ENCODE results near the gene ARHGEF10L.

Gene ARHGEF10L

DNA sequence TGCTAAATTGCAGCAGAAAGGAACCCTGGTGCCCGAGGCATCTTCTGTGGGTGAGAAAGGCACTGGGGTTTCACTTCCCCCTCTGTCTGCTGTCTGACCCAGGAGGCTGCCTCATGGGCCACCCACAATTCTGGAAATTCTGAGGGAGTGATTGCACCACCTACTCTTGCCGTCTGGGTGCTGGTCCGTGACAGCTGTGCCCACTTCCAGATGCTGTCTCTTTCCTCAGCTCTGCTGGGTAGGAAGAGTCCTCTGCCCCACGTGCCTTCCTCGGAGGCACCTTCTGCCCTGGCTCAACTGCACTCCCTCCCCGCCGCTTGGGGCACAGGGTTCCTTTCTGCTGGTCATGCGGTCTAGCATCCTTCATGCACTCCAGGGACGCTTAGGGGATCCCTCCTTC, 96.3 kb downstream of the ARHGEF10L start:
- DNase-seq (ENCODE audit: low read depth): no peak

DNA sequence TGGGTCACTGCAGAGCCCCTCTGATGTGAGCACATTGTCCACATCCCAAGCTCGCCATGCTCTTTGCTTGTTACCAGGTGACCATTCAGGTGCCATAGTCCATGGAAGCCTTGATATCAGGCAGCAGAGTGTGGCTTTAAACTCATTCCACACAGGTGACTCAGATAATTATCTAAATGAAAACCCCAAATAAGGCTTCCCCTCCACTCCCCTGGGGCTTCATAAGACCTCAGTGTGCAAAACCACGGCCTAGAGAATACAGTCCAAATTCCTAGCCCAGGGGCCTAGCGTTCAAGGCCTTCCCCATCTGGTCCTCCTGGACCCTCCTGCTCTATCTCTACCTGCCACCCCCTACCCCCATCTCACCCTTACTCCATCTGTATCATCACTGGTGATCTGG, 97.1 kb downstream of the ARHGEF10L start:
- no peak for DNase-seq (ENCODE audit: low read depth)

DNA sequence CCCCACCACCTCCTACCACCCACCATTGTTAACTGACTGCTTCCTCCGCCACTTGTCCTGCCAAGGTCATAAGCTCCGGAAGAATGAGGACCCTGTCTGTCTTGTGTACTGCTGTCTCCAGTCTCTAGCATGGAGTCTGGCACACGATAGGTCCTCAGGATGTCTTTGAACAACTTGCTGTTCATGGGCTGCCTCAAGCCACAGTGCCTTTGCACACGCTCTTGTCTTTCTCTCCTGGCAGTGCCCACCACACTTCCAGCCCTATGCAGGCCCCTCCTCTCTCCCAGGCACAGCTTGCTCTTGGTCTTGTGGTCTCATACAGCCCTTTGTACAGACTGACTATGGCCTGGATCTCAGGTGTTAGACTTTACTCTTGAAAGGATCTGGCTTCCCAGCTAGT, 97.6 kb downstream of the ARHGEF10L start:
- no peak for DNase-seq (ENCODE audit: low read depth)

DNA sequence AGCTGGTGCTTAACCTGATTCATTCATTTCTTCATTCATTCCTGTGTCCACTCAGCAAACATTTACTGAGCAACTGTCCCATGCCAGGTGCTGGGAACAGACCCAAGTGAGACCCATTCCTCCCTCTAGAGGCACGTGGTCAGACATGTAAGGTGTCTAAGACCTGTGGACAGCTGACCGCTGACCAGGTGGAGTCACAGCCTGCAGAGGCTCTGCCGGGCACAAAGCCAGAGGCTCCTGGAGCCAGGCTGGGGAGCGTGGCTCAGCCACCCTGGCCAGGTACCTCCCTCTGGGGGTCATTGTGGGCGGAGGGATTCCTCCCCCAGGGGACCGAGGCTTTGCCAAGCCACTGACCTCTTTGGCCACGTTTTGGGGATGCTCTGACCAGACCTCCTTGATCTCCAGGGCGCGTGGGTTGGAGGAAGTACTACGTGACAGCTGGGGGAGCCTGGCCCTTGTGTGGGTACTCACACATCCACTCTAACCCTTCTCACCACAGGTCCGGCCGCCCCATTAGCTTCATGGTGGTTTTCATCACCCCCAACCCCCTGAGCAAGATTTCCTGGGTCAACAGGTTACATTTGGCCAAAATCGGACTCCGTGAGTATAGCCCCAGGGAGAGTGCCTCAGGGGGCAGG, 100.3 kb downstream of the ARHGEF10L start:
- no peak for DNase-seq (ENCODE audit: low read depth)

DNA sequence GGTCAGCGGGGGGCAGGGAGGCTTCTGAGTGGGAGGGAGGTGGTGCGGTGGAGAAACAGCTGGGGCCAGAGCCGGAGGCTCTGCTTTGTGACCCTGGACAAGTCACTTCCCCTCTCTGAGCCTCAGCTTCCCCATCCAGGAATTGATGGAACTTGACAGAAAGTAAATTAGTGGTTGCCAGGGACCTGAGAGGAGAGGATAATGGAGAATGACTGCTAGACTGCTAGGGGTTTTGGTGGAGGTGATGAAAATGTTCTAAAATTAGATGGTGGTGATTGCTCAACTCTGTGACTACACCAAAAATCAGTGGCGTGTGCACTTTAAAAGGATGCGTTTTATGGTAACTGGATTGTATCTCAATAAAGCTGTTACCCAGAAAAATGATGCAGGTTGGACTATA, 100.9 kb downstream of the ARHGEF10L start:
- DNase-seq (ENCODE audit: low read depth): no peak

DNA sequence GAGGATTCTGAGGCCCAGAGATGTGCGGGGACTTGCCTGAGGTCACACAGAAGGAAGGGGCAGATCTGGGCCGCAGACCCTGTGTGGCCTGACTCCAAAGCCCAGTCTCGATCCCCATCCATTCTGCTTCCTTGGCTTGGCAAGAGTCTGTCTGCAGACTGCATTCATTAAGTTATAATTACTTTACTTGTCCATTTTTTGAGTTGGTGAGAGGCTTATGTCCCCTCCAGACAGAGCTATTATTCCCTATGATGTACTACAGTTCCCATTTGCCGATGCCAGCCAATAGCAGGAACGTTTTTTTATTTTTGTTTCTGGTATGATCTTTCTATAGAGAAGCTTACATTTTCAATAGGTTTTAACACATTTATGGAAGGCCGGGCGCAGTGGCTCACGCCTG, 101.5 kb downstream of the ARHGEF10L start:
- no peak for DNase-seq (ENCODE audit: low read depth)

DNA sequence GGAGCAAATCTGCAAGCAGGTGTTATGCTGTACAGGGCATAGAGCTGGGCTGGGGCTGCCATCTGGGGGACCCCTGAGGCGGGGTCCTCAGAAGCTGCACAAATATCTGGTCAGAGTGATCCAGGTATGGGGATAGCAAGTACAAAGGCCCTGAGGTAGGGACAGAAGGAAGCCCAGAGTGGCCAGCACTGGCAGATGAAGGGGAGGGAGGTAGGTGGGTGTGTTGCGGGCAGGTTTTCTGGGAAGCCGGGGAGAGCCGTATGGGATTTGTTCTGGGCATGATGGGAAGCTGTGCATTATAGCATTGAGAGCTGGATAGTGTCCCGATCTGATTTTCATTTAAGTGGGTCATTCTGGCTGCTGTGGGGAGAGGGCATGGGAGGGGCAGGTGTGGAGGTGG, 102.7 kb downstream of the ARHGEF10L start:
- DNase-seq (ENCODE audit: low read depth): no peak

DNA sequence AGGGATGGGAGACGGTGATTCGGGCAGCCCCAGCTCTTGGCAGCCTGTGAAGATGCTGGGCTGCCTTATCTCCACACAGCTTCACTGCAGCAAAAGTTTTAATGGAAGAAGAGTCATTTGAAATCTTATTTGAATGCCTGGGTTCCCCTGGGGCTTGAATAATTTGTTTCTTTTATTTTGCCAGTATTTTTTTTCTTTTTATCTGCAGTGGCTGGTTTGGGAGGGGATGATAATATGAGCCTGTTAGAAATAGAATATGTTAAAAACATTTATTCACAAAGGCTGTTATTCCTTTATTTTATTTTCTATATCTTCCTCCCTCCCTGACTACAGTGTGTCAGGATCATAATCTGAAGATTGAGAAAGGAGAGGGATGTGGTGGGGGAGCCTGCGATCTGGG, 103.4 kb downstream of the ARHGEF10L start:
- DNase-seq (ENCODE audit: low read depth): no peak

DNA sequence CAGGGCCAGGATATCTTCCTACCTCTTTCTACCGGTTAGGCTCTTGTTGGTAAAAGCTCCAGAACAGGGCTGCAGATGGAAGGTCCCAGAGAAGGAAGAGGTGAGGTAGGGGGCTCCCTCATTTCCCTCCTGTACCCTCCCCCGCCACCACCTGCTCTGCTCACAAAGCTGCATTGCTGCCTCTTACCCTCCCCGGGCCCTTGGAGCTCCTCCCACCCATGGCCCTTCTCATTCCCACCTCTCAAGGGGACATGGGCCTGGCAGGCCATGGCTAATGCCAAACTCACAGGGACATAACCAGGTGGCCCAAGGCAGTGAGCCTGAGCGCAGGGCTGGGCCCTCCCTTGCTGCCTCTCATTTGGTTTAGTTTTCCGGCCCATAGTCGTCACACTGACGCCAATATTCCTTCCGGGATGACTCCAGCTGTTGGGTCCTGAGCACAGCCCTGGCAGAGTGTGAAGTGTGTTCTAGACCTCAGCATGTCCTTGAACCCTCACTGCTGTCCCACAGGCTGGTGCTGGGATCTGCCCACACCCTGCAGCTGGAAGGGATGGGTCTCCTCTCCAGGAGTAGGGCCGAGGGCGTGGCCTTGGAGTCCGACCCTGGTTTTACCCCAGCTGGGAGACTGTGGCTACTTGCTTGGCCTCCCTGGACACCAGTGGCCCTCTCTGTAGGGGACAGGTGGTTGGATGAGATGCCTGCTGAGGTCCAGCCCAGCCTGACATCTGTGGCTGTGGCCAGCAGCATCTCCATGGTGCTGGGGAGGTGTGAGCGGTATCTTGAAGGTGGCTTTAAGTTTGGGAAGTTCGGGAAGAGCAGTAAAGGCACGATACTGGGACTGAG, 104.6 kb downstream of the ARHGEF10L start:
- DNase-seq (ENCODE audit: low read depth): no peak

DNA sequence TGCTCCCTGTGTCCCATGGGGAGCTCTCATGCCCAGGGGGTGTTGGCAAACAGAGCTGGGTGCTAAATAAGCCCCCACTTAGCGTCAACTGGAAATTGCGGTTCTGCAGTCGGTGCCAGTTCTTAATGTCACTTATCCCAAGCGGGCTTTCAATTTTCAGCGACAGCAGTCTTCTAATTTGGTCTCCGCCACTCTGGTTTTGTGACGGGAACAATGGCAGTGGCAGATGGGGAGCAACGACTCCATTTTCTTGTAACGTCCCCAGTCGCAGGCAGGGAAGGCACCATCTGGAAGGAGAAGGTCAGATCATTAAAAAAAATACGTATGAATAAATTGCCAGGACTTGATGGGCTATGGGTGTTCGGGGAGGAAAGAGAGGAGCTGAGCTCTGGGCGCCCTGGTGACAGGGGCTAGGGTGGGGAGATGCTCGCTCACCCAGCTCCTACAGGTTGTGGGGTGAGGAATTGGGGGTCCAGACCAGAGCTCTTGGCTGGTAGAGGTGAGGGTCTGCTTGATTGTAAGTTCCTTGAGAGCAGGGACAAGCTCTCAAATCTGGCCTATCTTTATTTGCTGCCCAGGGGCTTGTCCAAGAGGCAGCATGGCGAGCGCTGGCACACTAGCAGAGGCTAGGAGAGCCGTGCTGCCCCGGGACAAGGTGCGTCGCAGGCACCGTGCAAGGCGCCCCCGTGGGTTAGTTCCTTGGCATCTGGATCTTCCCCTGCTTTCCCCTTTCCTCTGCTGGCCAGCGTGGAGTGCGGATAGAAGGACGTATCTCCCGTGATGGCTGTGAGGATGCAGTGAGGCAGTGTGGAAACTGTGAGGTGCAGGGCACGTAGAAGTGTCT, 105.8 kb downstream of the ARHGEF10L start:
- DNase-seq (ENCODE audit: low read depth): no peak

DNA sequence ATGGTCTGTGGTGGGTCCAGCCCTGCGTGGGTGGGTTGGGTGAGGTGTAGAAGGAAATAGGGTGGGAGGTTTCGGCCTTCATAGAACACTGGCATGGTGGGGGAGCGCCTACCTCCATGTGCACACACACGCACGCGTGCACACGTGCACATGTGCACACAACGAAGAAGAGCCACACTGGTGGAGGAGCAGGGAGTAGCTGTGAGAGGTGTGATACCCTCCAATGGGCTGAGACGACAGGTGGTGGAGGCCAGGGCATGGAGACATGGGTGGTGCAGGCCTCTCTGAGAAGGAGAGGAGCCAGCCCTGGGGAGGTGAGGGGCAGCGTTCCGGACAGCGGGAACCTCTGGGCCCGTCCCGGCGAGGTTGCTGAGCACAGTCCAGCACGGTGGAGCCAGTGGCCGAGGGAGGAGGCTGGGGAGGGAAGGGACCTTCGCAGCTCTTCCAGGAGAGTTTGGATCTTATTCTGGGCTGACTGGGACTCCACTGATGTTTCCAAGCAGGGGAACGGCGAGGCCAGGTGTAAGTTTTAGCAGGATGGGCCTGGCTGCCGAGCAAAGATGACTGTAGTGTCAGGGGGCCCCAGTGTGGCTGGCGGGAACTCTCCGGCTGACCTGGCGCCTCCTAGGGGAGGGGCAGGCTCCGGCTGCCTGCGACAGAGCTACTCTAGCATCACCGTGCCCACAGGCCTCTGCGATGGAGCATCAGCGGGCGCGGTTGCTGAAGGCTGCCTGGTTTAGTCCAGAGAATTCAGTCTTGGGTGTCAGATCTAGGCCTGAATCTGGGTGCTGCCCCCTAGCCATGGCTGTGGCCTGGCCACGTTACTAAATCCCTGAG, 107.2 kb downstream of the ARHGEF10L start:
- DNase-seq (ENCODE audit: low read depth): no peak

DNA sequence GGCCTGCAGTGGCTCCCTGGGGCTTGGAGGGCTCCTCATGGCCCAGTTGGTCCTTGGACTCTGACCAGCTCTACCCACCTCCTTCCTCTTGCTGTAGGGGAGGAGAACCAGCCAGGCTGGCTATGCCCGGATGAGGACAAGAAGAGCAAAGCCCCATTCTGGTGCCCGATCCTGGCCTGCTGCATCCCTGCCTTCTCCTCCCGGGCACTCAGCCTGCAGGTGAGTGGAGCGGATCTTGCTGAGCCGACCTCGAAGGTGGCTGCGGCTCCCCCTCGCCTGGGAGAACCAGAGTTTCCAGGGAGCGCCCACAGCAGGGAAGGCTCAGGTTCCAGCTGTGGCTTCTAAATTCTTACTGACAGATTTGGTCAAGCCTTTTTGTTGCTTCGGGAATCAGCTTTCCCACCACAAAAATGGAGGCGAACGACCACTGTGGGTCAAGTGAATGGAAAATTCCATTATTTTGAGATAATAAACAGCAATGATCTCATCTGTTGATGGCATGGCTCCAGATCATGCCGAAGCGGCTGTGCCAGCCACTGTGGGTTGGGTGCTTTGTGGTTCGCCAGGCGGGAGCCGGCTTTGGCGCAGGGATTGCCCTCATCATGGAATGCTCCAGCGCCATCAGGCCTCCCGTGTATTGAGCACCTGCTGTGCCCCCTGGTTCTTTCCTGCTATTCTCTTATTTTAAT, 109.1 kb downstream of the ARHGEF10L start:
- no peak for DNase-seq (ENCODE audit: low read depth)

DNA sequence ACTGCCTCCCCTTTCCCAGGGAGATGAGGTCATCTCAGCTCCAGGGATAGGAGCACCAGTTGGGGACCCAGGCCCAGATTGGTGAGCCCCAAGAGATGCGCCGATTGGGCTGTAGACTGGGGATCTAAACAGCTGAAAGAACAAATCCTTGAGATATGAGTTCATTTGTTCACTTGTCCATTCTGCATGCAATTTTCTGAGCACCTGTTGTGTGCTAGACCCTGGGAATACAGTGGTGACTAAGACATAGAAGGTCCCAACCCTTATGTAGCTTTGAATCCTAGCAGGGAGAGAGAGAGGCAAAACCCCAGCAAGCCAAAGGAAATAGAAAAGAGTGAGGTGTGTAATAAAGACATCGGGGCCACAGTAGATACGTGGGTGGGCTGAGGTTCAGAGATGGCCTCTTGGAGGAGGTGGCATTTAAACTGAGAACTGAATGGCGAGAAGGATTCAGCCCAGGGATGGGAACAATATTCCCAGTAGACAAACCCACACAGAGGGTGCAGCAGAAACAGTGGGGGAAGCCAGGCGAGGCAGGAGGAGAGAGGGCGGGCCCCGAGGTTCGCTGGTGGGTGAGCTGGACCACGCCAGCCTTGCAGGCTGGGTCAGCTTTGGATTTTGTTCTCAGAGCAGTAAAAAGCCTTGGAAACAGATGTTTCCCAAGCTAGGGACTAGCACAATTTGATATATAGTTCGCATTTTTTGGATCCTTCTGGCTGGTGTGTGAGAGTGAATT, 110.0 kb downstream of the ARHGEF10L start:
- DNase-seq (ENCODE audit: low read depth): no peak

DNA sequence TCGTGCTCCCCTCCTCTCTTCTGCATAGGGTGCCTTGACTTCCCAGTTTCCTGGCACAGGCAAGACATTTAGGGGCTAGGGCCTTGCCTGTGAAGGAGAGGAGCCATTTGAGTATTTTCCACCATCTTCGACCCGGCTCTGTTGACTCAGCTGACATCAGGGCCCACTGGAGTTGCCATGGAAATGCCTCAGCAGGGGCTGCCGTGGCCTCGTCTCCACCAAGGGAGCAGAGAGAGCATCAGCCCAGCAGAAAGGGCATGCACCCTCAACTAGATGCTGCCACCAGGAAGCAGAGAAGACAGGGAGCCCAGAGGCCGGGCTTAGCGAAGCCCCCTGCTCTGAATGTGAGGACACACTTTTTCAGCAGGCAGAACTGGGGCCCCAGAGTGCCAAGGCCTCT, 113.8 kb downstream of the ARHGEF10L start:
- no peak for DNase-seq (ENCODE audit: low read depth)

DNA sequence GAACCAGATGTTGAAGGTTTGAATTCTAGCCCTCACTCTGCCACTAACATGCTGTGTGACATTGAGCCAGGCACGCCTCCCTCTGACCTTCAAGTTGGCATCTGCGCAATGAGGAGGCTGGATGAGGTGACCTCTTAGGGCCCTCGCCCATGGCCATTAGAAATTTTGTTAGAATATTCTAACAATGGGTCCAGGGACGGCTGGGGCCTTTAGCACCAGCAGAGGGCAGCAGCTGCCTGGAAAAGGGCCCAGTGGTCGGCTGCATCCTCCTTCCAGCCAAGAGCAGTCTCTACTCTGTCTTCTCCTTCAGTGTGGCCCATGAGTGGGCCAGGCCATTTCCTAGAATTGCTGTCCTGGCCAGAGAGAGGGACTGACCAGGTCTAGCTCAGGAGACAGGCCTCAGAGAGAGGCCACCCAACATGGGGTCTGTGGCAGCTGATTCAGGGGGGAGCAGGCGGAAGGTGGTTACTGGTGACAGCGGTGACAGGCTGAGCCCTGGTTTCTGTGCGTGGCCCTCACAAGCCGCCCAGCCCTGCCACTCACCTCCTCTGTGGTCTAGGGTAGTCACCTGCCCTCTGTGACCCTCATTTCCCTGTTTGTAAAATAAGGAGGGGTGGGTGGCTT, 114.3 kb downstream of the ARHGEF10L start:
- peak; percentile 22 for DNase-seq (ENCODE audit: low read depth)

DNA sequence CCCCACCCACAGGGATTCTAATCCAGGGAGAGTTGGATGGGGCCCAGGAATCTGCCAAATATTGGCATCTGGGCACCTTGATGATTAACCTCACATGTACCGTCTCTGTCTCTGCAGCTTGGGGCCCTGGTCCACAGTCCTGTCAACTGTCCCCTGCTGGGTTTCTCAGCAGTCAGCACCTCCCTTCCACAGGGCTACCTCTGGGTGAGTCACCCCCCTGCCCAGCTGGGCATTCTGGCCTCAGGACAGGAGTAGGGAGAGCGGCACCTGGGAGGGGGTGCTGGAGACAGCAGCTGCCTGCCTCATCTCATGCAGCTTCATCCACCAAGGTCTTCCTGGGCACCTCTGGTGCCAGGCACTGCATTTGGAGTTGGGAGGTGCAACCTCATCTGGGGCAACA, 115.0 kb downstream of the ARHGEF10L start:
- no peak for DNase-seq (ENCODE audit: low read depth)

DNA sequence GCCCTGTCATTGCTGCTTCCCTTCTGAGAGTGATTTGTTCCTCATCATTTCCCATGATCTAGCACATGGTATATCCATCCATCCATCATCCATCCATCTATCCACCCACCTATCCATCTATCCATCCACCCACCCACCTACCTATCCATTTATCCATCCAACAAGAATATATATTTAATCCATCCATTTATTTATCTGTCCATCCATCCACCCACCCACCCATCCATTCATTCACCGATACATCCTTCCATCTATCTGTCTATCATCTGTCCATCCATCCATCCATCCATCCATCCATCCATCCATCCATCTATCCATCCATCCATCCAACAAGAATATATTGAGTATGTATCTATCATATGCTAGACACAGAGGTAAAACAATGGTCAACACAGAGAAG, 115.7 kb downstream of the ARHGEF10L start:
- no peak for DNase-seq (ENCODE audit: low read depth)

DNA sequence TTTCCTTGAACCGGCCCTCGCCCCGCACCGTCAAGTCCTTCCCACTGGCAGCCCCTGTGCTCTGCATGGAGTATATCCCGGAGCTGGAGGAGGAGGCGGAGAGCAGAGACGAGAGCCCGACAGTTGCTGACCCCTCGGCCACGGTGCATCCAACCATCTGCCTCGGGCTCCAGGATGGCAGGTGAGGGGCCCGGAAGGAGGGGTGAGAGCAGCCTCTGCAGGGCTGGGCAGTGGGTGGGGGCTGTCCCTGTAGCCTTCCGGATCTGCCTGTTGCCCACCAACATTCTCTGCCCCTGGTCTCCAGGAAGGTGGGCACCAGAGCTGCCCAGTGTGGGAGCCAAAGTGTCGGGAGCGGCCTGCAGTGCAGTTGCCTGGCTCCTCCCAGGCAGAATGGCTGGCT, 116.4 kb downstream of the ARHGEF10L start:
- no peak for DNase-seq (ENCODE audit: low read depth)

DNA sequence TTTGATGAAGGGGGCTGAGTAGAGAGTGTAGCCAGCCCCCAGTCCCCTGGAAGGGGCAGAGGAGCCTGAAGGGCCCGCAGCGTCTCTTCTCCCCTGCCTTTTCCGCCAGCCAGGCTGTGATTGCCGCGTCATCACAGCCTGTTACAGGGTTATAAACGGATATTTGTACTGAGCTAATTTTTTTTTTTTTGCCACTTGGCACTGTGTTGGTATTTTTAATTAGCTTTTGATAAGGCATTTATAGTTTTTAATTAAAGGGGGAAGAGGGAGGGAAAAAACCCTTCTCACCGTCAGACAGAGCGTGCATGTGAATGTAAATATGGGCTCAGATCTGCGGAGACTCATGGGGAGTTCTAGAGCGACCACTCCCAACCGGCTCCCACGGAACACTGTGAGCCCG, 117.9 kb downstream of the ARHGEF10L start:
- no peak for DNase-seq (ENCODE audit: low read depth)

DNA sequence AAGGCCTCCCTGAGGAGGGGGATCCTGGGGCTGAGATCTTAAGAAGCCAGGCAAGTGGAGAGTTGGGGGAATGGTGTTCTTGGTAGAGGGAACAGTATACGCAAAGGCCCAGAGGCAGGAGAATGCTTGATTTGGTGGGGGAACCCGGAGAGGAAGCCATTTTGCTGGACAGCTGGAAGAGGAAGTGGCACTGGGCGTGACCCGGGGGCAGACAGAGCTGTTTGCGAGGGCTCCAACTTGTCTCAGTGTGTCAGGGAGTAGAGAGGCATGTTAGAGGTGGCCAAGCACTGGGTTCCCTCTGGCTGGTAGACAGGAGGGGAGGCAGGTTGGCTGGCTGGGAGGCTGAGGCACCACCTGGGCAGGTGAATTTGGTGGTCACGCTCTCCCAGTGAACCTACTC, 119.3 kb downstream of the ARHGEF10L start:
- no peak for DNase-seq (ENCODE audit: low read depth)
